Naive thymus-derived CD8-positive, alpha-beta T cell (primary cell): Measurements from ENCODE around the gene UCP3. TPM values are rescaled to one million over a fixed set of nuclear protein-coding genes. Genes with fewer than 3 reads are reported as not detected.
"Not testable (repeated sequence)": the region's sequence is repeated elsewhere in the genome, so short reads cannot be mapped to it uniquely, and the experiment has no call there.

ENCODE experiments used
- ATAC-seq, 2 donors: fragments of 150-1000 bp; cut with Tn5 transposase in 1 of 2; sonication (Bioruptor Pico), chemical (Tn5 transposase) in 1 of 2; 1 replicate in 1 of 2; 2 replicates in 1 of 2; pipeline ENCODE4 v1.10.0; 2021; ENCODE audit warnings: mild to moderate bottlenecking in 2 of 2, moderate library complexity in 2 of 2
- POLR2A ChIA-PET: fragments of 350-600 bp; sonication (Branson Sonifier 250); formaldehyde crosslinking; loops from one replicate; lab custom pipeline; 2021; ENCODE audit warnings: antibody characterized with exemption; lab: Charles Lee
- DNase-seq, 10 donors: peaks; one replicate each; pipeline versions ENCODE4 v3.0.0 to v3.0.0-alpha.2; 2020 to 2022
- H3K27ac Mint-ChIP-seq, 10 donors: one replicate each; pipeline ENCODE4 v1.8.0; 2020 to 2022; ENCODE audit warnings: mild to moderate bottlenecking in 10 of 10, mixed read lengths in 10 of 10, moderate library complexity in 4 of 10, inconsistent platforms in 1 of 10
- H3K27me3 Mint-ChIP-seq, 5 donors: one replicate each; pipeline ENCODE4 v1.8.0; 2021 to 2022; ENCODE audit warnings: mixed read lengths in 5 of 5
- H3K36me3 Mint-ChIP-seq, 3 donors: one replicate each; pipeline ENCODE4 v1.8.0; 2020 to 2022; ENCODE audit warnings: mixed read lengths in 3 of 3, mild to moderate bottlenecking in 2 of 3, inconsistent platforms in 1 of 3
- H3K4me1 Mint-ChIP-seq, 4 donors: one replicate each; pipeline ENCODE4 v1.8.0; 2021 to 2022; ENCODE audit warnings: mixed read lengths in 4 of 4
- H3K4me3 Mint-ChIP-seq, 10 donors: one replicate each; pipeline ENCODE4 v1.8.0; 2020 to 2022; ENCODE audit warnings: mild to moderate bottlenecking in 10 of 10, mixed read lengths in 10 of 10, moderate library complexity in 6 of 10, inconsistent platforms in 1 of 10
- H3K9me3 Mint-ChIP-seq, 9 donors: one replicate each; pipeline ENCODE4 v1.8.0; 2020 to 2022; ENCODE audit warnings: mixed read lengths in 9 of 9, mild to moderate bottlenecking in 3 of 9, inconsistent platforms in 1 of 9, moderate library complexity in 1 of 9
- polyA plus RNA-seq, 3 donors: library from polyadenylated mRNA; unstranded; fragments of 300-500 nt; fragmentation: Illumina TruSeq; gene quantifications; one replicate each; pipeline ENCODE4 v1.2.3, GENCODE V29; 2021
- total RNA-seq, 8 experiments: library from RNA in 2 of 8; stranded (reverse) in 2 of 8; gene quantifications; one replicate each; pipeline ENCODE4 v1.2.3 and lab custom pipeline; 2021 to 2026

The UCP3 gene
- total and polyA plus RNA-seq, 5 experiments from 2014 or later: 0.50 to 7.5 (median 3.8) TPM; not detected in 1

GRCh38 chr11:73997120-73997770 lies 11.6 kb downstream of the UCP3 start:
- Mint-ChIP-seq H3K27me3 (no peaks in the 10 kb centered on the region), H3K36me3 (peaks cover 0 to 5% (median 5%) of the 10 kb centered on the region in 3 donors), H3K9me3 (no peaks in the 10 kb centered on the region), H3K27ac (peak overlapping the region; percentile 94 to 100 (median 98)), H3K4me3 (peak overlapping the region in 9 of 10 donors; percentile 42 to 88 (median 65)), H3K4me1 (peaks cover 18 to 82% (median 54%) of the 10 kb centered on the region in 4 donors)
- POLR2A ChIA-PET: interaction anchor here (0.7 to 17.2 kb wide), 9 partner anchors 7 to 174 kb away, joined by 3 to 1033 read pairs (median 8); partner anchors contain the start of genes C2CD3, PPME1, UCP2 and UCP3
- ATAC-seq (no peak), DNase-seq (no peak)

GRCh38 chr11:73996161-73996747 lies 12.6 kb downstream of the UCP3 start:
- Mint-ChIP-seq H3K27ac (peak overlapping the region; percentile 94 to 100 (median 98)), H3K27me3 (no peaks in the 10 kb centered on the region), H3K36me3 (peaks cover 0 to 5% (median 2%) of the 10 kb centered on the region in 3 donors), H3K9me3 (no peaks in the 10 kb centered on the region), H3K4me1 (peaks cover 17 to 88% (median 55%) of the 10 kb centered on the region in 4 donors), H3K4me3 (peak overlapping the region; percentile 65 to 89 (median 80))
- peak in 1 of 10 donors; percentile 27 for DNase-seq
- peak; percentile 5 to 18 for ATAC-seq
- POLR2A ChIA-PET: interaction anchor here (2.1 to 17.2 kb wide), 6 partner anchors 8 to 36 kb away, joined by 10 to 1033 read pairs (median 48); partner anchors contain the start of genes UCP2 and UCP3

GRCh38 chr11:73995731-73996130 lies 13.2 kb downstream of the UCP3 start:
- H3K9me3 Mint-ChIP-seq: no peaks in the 10 kb centered on the region
- peak overlapping the region; percentile 65 to 89 (median 80) for H3K4me3 Mint-ChIP-seq
- H3K4me1 Mint-ChIP-seq: peaks cover 17 to 88% (median 57%) of the 10 kb centered on the region in 4 donors
- no peaks in the 10 kb centered on the region for H3K27me3 Mint-ChIP-seq
- ATAC-seq: peak; percentile 81 to 82
- DNase-seq: peak in 8 of 10 donors; percentile 58 to 89 (median 80)
- POLR2A ChIA-PET: interaction anchor here (0.9 to 17.2 kb wide), 9 partner anchors 9 to 216 kb away, joined by 3 to 1033 read pairs (median 14); partner anchors contain the start of genes UCP2 and UCP3
- H3K27ac Mint-ChIP-seq: peak overlapping the region; percentile 94 to 100 (median 98)
- H3K36me3 Mint-ChIP-seq: no peaks in the 10 kb centered on the region

- peak in 5 of 10 donors; percentile 38 to 93 (median 76) for DNase-seq
- POLR2A ChIA-PET: interaction anchor here (0.7 to 17.2 kb wide), 11 partner anchors 9 to 216 kb away, joined by 3 to 1033 read pairs (median 10); partner anchors contain the start of genes UCP2 and UCP3
- Mint-ChIP-seq H3K27ac (peak overlapping the region; percentile 94 to 100 (median 98)), H3K9me3 (no peaks in the 10 kb centered on the region), H3K27me3 (no peaks in the 10 kb centered on the region), H3K36me3 (no peaks in the 10 kb centered on the region), H3K4me3 (peak overlapping the region; percentile 65 to 89 (median 80)), H3K4me1 (peaks cover 17 to 89% (median 59%) of the 10 kb centered on the region in 4 donors)
- peak; percentile 65 to 75 for ATAC-seq
These were observed 13.6 kb downstream of the UCP3 start for GRCh38 chr11:73995247-73995646.

GRCh38 chr11:73991471-73992006 lies 17.3 kb downstream of the UCP3 start:
- peak overlapping the region in 9 of 10 donors; percentile 65 to 100 (median 94) for H3K27ac Mint-ChIP-seq
- no peaks in the 10 kb centered on the region for H3K36me3 Mint-ChIP-seq
- H3K4me3 Mint-ChIP-seq: no peak overlapping the region
- no peaks in the 10 kb centered on the region for H3K9me3 Mint-ChIP-seq
- peaks cover 10 to 63% (median 40%) of the 10 kb centered on the region in 4 donors for H3K4me1 Mint-ChIP-seq
- no peaks in the 10 kb centered on the region for H3K27me3 Mint-ChIP-seq
- ATAC-seq (no peak), DNase-seq (peak in 1 of 10 donors; percentile 41)
- POLR2A ChIA-PET: interaction anchor here (1.4 to 17.2 kb wide), 4 partner anchors 9 to 16 kb away, joined by 3 to 1033 read pairs (median 58); partner anchors contain the start of genes UCP2 and UCP3

- Mint-ChIP-seq H3K9me3 (no peaks in the 10 kb centered on the region), H3K27me3 (no peaks in the 10 kb centered on the region), H3K4me1 (peaks cover 6 to 57% (median 33%) of the 10 kb centered on the region in 4 donors), H3K36me3 (no peaks in the 10 kb centered on the region), H3K4me3 (peak overlapping the region in 3 of 10 donors; percentile 32 to 54 (median 50)), H3K27ac (peak overlapping the region in 9 of 10 donors; percentile 32 to 100 (median 94))
- DNase-seq (no peak), ATAC-seq (no peak)
- POLR2A ChIA-PET: interaction anchor here (7.4 to 17.2 kb wide), 2 partner anchors 13 to 14 kb away, joined by 105 to 1033 read pairs; partner anchors contain the start of gene UCP2
These were observed 18.2 kb downstream of the UCP3 start for GRCh38 chr11:73990730-73991129.

- ATAC-seq (no peak), DNase-seq (no peak)
- H3K4me1 Mint-ChIP-seq: peaks cover 3 to 51% (median 23%) of the 10 kb centered on the region in 4 donors
- H3K4me3 Mint-ChIP-seq: no peak overlapping the region
- H3K9me3 Mint-ChIP-seq: no peaks in the 10 kb centered on the region
- POLR2A ChIA-PET: interaction anchor here (0.9 to 24.6 kb wide), 4 partner anchors 9 to 21 kb away, joined by 3 to 1033 read pairs (median 784); partner anchors contain the start of gene UCP2
- no peak overlapping the region for H3K27ac Mint-ChIP-seq
- H3K27me3 Mint-ChIP-seq: no peaks in the 10 kb centered on the region
- no peaks in the 10 kb centered on the region for H3K36me3 Mint-ChIP-seq
These were observed 19.7 kb downstream of the UCP3 start for GRCh38 chr11:73989156-73989555.

- POLR2A ChIA-PET: interaction anchor here (0.9 to 24.6 kb wide), 3 partner anchors 8 to 20 kb away, joined by 3 to 1033 read pairs (median 534); no protein-coding TSS in a partner anchor
- Mint-ChIP-seq H3K27me3 (no peaks in the 10 kb centered on the region), H3K4me1 (peaks cover 11 to 52% (median 31%) of the 10 kb centered on the region in 4 donors), H3K36me3 (no peaks in the 10 kb centered on the region), H3K9me3 (no peaks in the 10 kb centered on the region), H3K27ac (peak overlapping the region in 1 of 10 donors; percentile 86), H3K4me3 (no peak overlapping the region)
- DNase-seq: no peak
- ATAC-seq: no peak
These were observed 20.7 kb downstream of the UCP3 start for GRCh38 chr11:73988227-73988626.

- Mint-ChIP-seq H3K4me1 (peaks cover 16 to 41% (median 21%) of the 10 kb centered on the region in 4 donors), H3K27ac (peak overlapping the region in 5 of 10 donors; percentile 37 to 98 (median 63)), H3K36me3 (peaks cover 14 to 21% (median 21%) of the 10 kb centered on the region in 3 donors)
- POLR2A ChIA-PET: interaction anchor here (14.0 to 24.6 kb wide), 2 partner anchors 12 to 17 kb away, joined by 534 to 1033 read pairs; no protein-coding TSS in a partner anchor
- DNase-seq, H3K9me3 Mint-ChIP-seq, H3K4me3 Mint-ChIP-seq, H3K27me3 Mint-ChIP-seq, ATAC-seq: not testable (repeated sequence)
These were observed 23.2 kb downstream of the UCP3 start for GRCh38 chr11:73985661-73986060.

GRCh38 chr11:73983741-73984538 lies 24.9 kb downstream of the UCP3 start:
- no peak for ATAC-seq
- POLR2A ChIA-PET: interaction anchor here (0.7 to 24.6 kb wide), 4 partner anchors 14 to 797 kb away, joined by 3 to 1033 read pairs (median 493); partner anchors contain the start of gene UCP3
- peaks cover 22 to 51% (median 32%) of the 10 kb centered on the region in 4 donors for H3K4me1 Mint-ChIP-seq
- H3K27me3 Mint-ChIP-seq: no peaks in the 10 kb centered on the region
- peaks cover 0 to 2% (median 0%) of the 10 kb centered on the region in 9 donors for H3K9me3 Mint-ChIP-seq
- peak overlapping the region; percentile 95 to 100 (median 99) for H3K4me3 Mint-ChIP-seq
- H3K27ac Mint-ChIP-seq: peak overlapping the region; percentile 98 to 100 (median 100)
- peak in 2 of 10 donors; percentile 42 to 55 for DNase-seq
- H3K36me3 Mint-ChIP-seq: peaks cover 26 to 37% (median 28%) of the 10 kb centered on the region in 3 donors
